Loucy (cell line): ENCODE data around the gene PKM.
A peak's percentile ranks its signal among the peaks of the same experiment; 100 is the strongest.

Source experiments
- H2AFZ ChIP-seq: fragments of 200-600 bp; sonication (generic); 2 replicates; pipeline ENCODE4 v1.6.0; 2016; ENCODE audit warnings: antibody characterized with exemption, mild to moderate bottlenecking, low read length, moderate library complexity
- H3F3A ChIP-seq: fragments of 200-600 bp; 2 replicates; pipeline ENCODE4 v1.6.0; 2016; ENCODE audit warnings: antibody characterized with exemption, low read depth, mild to moderate bottlenecking
- H3K27me3 ChIP-seq: fragments of 200-600 bp; sonication (generic); 2 replicates; pipeline ENCODE4 v1.6.1; 2014; ENCODE audit warnings: low read length, mild to moderate bottlenecking; ENCODE audit not compliant: insufficient read depth, poor library complexity, severe bottlenecking
- H3K36me3 ChIP-seq: fragments of 200-600 bp; sonication (generic); 2 replicates; pipeline ENCODE4 v1.6.1; 2016; ENCODE audit warnings: low read length; ENCODE audit not compliant: insufficient read depth
- H3K4me1 ChIP-seq: fragments of 200-600 bp; sonication (generic); 2 replicates; pipeline ENCODE4 v1.5.1; 2014; ENCODE audit warnings: low read length, mild to moderate bottlenecking; ENCODE audit not compliant: insufficient read depth, poor library complexity, severe bottlenecking
- H3K4me2 ChIP-seq: fragments of 200-600 bp; sonication (generic); 2 replicates; pipeline ENCODE4 v1.6.0; 2014; ENCODE audit warnings: antibody characterized with exemption, low read length, low read depth, mild to moderate bottlenecking; ENCODE audit not compliant: poor library complexity, severe bottlenecking
- H3K4me3 ChIP-seq: fragments of 200-600 bp; sonication (generic); 2 replicates; pipeline ENCODE4 v1.5.1; 2014; ENCODE audit warnings: low read length, mild to moderate bottlenecking, mixed read lengths; ENCODE audit not compliant: poor library complexity, severe bottlenecking
- H3K79me2 ChIP-seq: fragments of 200-600 bp; sonication (generic); 2 replicates; pipeline ENCODE4 v1.6.1; 2014; ENCODE audit warnings: low read length; ENCODE audit not compliant: insufficient read depth
- H3K9ac ChIP-seq: fragments of 200-600 bp; sonication (generic); 2 replicates; pipeline ENCODE4 v1.6.0; 2014; ENCODE audit warnings: mild to moderate bottlenecking, low read depth, low read length, moderate library complexity; ENCODE audit not compliant: poor library complexity, severe bottlenecking
- H3K9me2 ChIP-seq: fragments of 200-600 bp; sonication (generic); replicated peaks from 2 replicates; pipeline ENCODE4 v1.6.1; 2016; ENCODE audit warnings: low read depth, low read length, mixed read lengths
- H3K9me3 ChIP-seq: fragments of 200-600 bp; sonication (generic); 2 replicates; pipeline ENCODE4 v1.6.1; 2014; ENCODE audit warnings: mild to moderate bottlenecking, antibody characterized with exemption, low read length, low read depth; ENCODE audit not compliant: insufficient read depth
- H4K20me1 ChIP-seq: fragments of 200-600 bp; sonication (generic); 2 replicates; pipeline ENCODE4 v1.6.0; 2014; ENCODE audit warnings: antibody characterized with exemption, low read length, mild to moderate bottlenecking; ENCODE audit not compliant: insufficient read depth, poor library complexity, severe bottlenecking
- CTCF ChIP-seq: fragments of 200-600 bp; sonication (generic); conservative IDR thresholded peaks from 2 replicates; pipeline ENCODE4 v1.5.1; 2014; ENCODE audit warnings: mild to moderate bottlenecking, antibody characterized with exemption, low read length
- EZH2phosphoT487 ChIP-seq: fragments of 200-600 bp; IDR thresholded peaks from 2 replicates; pipeline ENCODE4 v1.6.1; 2018; ENCODE audit warnings: antibody characterized with exemption, mild to moderate bottlenecking, moderate library complexity, borderline replicate concordance

The PKM gene

DNA sequence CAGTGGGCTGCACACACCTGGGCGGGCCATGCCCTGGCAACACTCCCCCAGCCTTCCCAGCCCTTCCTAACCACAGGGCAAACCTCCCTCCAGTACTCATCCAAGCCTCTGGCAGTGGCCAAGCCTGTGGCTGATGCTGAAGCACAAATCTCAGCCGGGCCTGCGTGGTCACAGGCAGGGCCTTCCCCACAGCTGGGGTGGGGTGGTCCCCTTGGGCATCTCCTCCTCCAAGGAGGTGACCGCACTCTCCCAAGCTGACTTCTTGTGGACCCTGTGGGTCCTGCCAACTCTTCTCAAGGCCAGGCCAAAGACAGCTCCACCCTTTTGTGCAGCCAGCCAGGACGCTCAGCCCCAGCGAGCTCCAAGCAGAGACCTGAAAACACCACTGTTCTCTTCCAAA, 54.8 kb downstream of the PKM start:
- H3K9me2 ChIP-seq = no peaks in the 10 kb centered on the region
- peaks cover 8% of the 10 kb centered on the region for H3K4me1 ChIP-seq
- H3K4me3 ChIP-seq = no peak overlapping the region
- no peaks in the 10 kb centered on the region for H3K79me2 ChIP-seq
- H3K36me3 ChIP-seq = no peaks in the 10 kb centered on the region
- no peaks in the 10 kb centered on the region for H3K9me3 ChIP-seq
- H4K20me1 ChIP-seq = no peaks in the 10 kb centered on the region
- no peak for TF ChIP-seq EZH2phosphoT487
- no peak for TF ChIP-seq CTCF
- no peak overlapping the region for H3K9ac ChIP-seq
- no peak overlapping the region for H3K4me2 ChIP-seq
- no peaks in the 10 kb centered on the region for H3K27me3 ChIP-seq
- no peak overlapping the region for H2AFZ ChIP-seq
- H3F3A ChIP-seq = no peaks in the 10 kb centered on the region

- H3K27me3 ChIP-seq = no peaks in the 10 kb centered on the region
- TF ChIP-seq CTCF (no peak), EZH2phosphoT487 (no peak)
- no peaks in the 10 kb centered on the region for H3K79me2 ChIP-seq
- no peak overlapping the region for H2AFZ ChIP-seq
- H3K4me1 ChIP-seq = peaks cover 9% of the 10 kb centered on the region
- no peaks in the 10 kb centered on the region for H3K36me3 ChIP-seq
- H3K4me3 ChIP-seq = no peak overlapping the region
- no peaks in the 10 kb centered on the region for H4K20me1 ChIP-seq
- no peaks in the 10 kb centered on the region for H3K9me3 ChIP-seq
- no peaks in the 10 kb centered on the region for H3F3A ChIP-seq
- H3K9me2 ChIP-seq = no peaks in the 10 kb centered on the region
- H3K4me2 ChIP-seq = no peak overlapping the region
- H3K9ac ChIP-seq = no peak overlapping the region
Measured at GRCh38 chr15:72175186-72176044, 55.6 kb downstream of the PKM start.

DNA sequence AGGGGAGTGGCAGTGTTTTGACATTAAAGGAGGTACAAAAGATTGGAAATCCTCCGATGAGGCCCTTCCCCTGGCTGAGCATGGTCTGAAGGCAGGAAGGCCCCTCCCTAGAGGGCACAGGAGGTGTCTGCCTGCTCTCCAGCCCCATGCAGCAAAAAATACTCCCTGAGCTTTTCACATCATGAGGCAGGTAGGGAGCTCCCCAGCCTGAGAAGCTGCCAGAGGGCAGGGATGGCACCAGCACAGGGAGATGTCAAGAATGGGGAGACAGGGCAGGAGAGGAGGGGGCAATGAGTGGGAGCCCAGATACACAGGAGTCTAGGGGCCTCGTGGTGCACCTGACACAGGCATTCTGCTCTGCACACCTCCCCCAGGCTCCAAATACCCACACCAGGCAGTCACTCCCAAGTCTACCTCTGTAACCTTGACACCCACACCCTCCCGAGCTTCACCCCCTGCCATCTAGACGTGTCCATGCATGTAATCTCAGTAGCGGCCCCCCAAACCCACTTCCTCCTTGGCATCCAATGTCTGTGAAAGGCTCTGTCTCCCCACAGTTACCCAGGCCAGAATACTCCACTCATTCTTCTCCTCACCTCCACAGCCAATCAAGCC, 56.3 kb downstream of the PKM start:
- Histone ChIP-seq H3K36me3 (no peaks in the 10 kb centered on the region), H2AFZ (no peak overlapping the region), H3K9ac (peak overlapping the region; percentile 29), H3K4me3 (no peak overlapping the region), H3F3A (no peaks in the 10 kb centered on the region), H3K27me3 (no peaks in the 10 kb centered on the region), H4K20me1 (no peaks in the 10 kb centered on the region), H3K9me2 (no peaks in the 10 kb centered on the region), H3K4me2 (no peak overlapping the region), H3K9me3 (no peaks in the 10 kb centered on the region), H3K4me1 (peaks cover 16% of the 10 kb centered on the region), H3K79me2 (no peaks in the 10 kb centered on the region)
- no peak for TF ChIP-seq EZH2phosphoT487
- TF ChIP-seq CTCF = no peak
